ENCODE measurements around the gene MFSD12.

The MFSD12 gene

DNA sequence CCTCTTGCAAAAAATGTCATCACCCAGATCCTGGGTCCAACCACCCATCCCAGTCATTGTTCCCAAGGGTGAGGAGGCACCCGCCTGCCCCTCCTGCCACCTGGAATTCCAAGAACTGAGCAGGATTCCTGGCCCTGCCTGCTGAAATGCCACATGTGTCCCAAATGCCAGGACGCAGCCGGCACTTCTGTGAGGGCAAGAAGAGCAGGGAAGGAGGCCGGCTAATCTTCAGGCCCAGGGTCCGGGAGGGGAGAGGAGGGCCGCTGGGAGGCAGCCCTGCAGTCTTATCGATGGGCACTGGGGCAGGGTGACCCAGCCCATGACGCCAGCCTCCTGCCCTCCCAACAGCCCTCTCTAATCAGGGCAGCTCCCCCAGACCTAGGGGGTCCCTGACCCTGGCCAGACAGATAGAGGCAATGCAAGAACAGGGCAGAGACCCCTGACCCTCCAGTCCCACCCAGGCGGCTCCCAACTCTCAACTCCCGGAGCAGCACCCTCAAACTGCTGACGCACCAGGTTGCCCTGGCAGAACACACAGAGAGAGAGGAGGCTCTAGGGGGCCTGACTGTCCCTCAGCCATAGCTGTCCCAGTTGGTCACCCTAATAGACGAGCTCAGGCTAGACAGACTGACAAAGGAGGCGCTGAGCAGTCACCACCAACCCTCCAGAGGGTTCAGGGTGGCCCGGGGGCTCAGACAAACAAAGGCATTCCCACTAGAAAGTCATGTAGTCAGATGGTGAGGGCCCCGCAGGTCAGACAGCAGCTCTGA, 1.5 kb downstream of the MFSD12 start:
- no peak for DNase-seq (ENCODE audit: low spot score)

DNA sequence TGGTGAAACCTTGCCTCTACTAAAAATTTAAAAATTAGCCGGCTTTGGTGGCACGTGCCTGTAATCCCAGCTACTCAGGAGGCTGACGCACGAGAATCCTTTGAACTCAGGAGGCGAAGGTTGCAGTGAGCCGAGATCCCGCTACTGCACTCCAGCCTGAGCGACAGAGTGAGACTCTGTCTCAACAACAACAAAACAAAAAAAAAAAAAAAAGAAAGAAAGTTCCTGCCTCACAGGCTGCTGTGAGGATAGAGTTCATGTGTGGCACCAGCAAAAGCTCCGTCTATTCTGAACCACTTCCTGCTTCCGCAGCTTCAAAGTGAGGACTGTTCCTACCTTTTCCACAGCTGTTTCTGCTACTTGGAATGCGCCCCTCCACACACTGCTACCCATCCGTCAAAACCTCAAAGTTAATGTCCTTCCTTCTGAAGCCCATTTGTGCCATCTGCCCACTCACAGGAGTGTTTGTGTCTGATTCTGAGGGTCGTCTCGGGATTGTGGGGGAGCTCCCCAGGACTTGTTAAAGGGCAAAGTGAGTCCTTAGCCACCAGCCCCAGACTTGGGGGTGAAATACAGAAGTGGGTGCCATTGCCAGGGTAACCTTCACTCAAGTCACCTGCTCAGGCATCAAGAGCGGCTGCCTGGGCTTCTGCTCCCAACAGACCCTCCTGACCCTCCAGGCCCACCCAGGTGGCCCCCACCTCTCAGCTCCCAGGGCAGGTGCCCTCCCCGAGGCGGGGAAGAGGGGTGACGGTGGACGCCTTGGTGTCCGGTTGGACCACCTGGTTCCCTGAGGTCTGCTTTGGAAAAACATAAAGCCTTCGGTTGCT, 2.9 kb downstream of the MFSD12 start:
- no peak for DNase-seq (ENCODE audit: low spot score)

DNA sequence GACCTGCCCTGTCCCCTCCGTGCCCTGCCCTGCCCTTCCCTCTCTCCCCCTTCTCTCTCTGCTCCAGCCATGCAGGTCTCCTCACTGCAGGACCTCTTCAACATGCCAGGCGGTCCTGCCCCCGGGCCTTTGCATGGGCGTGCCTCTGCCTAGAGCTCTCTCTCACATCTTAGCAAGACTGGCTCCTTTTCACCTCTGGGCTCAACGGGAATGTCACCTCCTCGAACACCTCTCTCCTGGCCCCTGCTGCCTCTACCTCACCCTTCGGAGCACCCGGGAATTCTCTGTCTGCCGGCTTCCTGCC, 5.6 kb downstream of the MFSD12 start:
- DNase-seq (ENCODE audit: low spot score), result no peak

DNA sequence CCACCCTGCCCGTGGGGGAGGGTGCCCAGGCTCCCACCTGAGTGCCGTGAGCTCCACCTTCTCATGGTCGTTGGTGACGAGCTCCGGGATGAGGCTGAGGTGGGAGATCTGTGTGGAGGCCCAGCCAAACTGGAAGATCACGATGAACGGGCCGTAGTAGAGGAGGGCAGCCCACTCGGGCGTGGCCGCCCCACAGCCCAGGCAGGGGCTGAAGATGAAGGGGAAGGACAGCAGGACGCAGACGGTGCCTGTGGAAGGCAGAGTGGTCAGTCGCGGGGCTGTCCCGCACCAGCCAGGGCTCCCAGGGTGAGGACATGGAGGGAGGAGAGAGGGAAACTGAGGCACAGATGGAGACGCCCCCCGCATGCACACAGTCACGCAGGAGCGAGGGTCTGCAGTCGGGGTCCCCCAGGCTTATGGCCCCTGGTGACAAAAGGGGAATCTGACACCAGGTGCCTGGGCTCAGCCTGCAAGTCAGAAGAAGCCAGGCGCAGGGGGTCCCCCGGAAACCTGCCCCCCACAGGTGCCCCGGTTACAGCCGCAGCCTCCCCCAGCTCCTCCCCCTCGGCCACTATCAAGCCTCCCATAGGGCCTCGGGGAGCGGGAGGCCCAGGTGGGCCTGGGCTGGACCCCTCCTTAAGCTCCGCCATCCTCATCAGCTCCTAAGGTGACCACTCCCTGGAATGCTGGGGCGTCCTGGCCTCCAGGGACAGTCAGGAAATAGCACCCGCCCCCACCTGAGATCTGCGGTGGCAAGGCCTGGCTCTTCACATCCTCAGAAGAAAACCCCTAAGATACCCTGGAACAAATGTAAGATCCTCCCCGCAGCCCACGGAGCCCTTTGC, 6.2 kb downstream of the MFSD12 start:
- no peak for DNase-seq (ENCODE audit: low spot score)

DNA sequence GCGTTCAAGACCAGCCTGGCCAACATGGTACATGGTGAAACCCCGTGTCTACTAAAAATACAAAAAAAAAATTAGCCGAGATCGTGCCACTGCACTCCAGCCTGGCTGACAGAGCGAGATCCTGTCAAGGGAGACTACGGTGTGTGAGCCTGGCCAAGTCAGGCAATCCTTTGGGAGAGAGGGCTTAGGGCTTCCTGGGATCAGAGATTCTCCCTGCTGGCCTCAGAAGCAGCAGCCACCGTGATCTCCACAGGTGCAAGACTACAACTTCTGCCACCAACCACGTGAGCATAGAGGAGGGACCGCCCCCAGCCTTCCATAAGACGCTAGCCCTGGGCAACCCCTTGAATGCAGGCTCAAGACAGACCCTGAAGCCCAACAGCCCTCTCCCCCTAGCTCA, 7.6 kb downstream of the MFSD12 start:
- DNase-seq (ENCODE audit: low spot score), result no peak

DNA sequence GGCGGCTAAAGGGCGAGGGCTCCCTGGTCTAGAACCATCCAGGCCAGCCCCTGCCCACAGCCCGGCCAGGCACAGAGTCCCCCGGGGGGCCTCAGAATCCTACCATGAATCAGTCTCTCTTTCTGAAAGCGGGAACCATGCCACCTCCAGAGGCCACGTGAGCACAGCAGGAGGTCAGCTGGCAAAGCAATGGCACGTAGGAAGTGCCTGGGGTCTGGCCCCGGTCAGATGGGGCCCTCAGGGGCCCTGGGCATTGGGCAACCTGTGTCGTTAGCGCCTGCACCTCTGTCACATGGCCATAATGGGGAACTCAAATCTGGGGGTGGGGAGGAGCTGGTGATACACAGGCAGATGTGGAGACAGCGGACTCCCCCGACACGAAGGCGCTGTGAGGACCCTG, 8.8 kb downstream of the MFSD12 start:
- peak; percentile 69 for DNase-seq (ENCODE audit: low spot score)

DNA sequence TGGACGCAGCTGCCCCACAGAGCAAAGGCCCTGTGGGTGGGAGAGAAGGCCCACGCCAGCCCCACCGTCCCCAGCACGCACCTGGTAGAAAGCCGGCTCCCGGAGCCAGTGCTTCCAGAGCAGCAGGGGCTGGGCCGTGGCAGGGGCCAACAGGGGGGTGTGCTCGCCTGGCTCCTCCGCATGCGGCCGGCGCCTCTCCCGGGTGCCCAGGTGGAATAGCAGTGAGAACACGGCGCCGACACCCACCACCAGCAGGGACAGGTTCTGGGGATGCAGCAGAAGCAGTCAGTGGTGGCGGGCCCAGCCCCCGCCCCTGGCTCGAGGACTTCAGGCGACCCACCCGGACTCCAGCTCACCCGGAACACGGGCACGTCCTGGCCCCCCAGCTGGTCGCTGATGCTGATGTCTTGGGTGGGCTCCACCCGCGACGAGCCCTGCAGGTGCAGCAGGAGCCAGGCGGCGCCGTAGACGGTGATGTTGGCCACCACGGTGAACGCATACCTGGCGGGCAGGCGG, 9.6 kb downstream of the MFSD12 start:
- DNase-seq (ENCODE audit: low spot score), result no peak

DNA sequence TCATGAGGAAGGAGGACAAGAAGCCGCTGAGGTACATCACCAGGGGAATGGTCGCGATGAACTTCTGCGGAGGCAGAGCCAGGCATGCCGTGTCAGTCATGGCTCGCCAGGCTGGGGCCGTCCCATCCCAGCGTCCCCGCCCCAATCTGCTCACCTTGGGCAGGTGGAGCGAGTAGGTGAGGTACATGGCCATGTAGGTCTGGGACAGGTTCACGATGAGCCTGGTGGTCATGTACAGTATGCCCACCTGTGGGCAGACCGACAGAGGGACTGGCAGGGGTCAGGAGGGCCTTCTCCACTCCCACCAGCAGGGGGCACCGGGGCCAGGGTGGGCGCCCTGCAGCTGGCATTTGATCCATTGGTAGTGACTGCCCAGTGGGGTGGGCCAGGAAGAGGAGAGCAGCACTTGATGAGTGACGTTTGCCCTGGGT, 10.1 kb downstream of the MFSD12 start:
- no peak for DNase-seq (ENCODE audit: low spot score)

DNA sequence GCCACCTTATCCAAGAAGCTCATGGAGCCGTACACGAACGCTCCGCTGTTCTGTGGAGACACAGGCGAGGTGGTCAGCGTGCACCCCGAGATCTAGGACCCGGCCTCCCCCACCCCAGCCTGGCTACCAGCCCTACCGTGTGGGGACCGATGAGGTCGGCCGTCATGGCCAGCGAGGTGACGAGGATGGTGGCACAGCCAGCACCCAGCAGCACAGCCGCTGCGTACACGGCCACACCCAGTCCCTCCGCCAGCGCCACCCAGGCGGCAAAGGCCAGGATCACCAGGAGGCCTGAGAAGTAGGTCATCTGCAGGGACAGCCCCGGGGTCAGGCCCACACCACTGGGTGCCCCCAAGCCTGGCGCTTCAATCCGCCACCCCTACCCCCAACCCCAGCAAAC, 11.3 kb downstream of the MFSD12 start:
- DNase-seq (ENCODE audit: low spot score), result no peak

DNA sequence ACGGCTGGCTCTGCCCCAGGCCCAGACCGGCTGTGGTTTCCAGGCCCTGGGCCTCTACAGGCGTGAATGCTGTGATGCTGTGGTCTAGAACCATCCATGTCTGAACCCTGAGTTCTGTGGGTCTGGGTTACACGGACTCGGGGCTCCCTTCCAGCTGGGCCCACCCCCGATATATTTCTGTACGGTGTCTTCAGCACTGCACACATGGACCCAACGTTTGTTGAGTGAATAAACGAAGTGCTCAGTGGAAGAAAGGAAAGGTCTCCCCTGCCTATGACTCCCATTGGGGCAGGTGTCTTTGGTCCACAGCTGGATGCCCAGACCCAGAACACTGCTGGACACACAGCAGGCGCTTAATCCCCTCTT, 11.7 kb downstream of the MFSD12 start:
- DNase-seq (ENCODE audit: low spot score), result no peak

DNA sequence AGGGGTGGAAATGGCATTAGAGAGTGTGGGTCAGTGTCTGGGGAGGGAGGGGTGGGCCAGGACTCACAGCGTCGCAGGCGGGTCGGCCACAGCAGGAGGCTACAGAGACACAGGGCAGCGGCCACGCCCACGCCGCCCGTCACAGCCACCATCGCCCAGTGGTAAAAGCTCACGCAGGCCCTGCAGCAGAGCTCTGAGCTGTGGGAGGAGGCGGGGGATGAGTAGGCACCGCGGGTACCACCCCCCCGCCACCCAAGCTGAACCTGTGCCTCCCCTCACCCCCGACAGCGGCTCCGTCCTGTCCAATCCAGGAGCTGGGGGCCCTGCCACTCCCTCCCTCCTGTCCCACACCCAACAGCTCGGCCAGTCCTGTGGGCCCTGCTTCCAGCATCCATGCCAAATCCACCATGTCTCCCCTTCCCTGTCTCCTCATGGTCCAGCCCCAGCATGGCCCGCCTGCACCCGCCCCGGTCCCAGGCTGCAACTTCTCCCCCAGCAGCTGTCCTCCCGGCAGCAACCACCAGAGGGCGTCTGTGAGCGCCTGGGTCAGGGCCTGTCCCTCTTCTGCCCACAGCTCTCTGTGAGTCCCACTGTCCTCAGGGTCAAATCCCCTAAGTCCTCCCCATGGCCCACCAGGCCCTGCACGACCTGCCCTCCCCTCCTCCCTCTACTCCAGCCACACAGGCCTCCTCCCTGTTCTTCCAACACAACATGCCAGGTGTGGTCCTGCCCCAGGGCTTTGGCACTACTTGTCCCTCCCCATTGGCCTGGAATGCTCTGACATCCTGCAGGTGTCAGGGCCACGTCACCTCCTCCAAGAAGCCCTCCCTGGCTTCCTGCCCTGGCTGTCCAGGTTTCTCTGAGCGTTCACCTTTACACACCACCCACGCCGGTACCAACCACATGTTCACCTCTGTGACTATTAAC, 12.4 kb downstream of the MFSD12 start:
- DNase-seq (ENCODE audit: low spot score), result peak; percentile 89

DNA sequence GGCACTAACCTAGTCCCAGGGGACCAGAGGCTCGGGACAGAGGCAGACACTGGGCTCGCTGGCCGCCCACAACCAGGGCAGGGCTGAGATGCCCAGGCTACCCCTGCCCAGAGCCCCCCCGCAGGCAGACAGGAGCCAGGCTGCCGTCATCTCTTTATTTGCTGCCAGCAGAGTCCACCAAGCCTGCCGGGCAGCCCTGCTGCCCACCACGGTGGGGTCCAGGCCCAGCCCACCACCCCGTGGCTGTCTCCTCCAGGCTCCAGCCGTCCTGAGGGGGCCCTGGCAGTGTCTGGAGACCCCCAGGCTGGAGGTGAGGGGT, 13.4 kb downstream of the MFSD12 start:
- no peak for DNase-seq (ENCODE audit: low spot score)

DNA sequence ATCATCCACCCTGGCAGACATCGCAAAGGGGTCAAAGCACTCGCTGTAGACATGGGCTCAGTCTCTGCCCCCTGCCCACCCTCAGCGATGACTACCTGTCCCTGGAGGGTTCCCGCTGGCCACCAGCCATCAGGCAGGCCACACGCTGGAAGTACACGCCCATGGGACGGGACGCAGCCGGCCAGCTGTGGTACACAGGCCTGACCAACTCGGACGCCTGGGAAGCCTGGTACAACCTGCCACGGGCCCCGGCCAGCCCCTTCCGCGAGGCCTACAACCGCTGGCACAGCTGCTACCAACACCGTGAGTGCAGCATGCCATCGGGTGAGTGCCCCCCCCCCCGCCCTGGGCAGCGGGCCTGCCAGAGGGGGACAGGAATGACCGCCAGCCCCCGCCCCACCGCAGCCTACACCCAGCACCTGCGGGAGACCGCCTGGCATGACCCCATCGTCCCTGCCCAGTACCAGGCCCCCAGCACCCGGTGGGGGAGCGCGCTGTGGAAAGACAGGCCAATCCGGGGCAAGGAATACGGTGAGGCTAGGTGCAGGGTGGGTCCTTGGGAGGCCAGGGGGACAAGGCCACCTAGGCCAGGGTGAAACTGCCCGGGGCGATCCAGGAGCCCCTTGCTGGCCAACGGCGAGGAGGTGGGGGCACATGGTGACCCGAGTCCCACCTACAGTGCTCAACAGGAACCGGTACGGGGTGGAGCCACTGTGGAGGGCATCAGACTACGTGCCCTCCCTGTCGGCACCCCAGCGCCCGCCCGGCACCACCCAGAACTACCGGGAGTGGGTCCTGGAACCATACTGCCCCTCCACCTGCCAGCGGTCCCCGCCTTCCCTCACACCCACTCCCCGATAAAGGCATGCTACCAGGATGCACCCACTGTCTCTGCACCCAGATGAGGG, 14.0 kb downstream of the MFSD12 start:
- DNase-seq (ENCODE audit: low spot score), result peak; percentile 73

DNA sequence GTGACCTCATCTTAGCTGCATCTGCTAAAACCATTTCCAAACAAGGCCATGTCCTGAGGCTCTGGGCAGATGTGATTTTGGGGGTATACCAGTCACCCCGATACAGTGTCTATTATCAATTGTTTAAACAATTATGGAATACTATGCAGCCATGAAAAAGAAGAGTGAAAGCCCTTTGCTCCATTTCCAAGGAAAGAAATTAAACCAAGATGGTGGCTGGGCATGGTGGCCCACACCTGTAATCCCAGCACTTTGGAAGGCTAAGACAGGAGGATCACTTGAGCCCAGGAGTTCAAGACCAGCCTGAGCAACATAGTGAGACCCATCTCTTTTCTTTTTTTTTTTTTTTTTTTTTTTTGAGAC, 17.6 kb downstream of the MFSD12 start:
- DNase-seq (ENCODE audit: low spot score), result no peak

DNA sequence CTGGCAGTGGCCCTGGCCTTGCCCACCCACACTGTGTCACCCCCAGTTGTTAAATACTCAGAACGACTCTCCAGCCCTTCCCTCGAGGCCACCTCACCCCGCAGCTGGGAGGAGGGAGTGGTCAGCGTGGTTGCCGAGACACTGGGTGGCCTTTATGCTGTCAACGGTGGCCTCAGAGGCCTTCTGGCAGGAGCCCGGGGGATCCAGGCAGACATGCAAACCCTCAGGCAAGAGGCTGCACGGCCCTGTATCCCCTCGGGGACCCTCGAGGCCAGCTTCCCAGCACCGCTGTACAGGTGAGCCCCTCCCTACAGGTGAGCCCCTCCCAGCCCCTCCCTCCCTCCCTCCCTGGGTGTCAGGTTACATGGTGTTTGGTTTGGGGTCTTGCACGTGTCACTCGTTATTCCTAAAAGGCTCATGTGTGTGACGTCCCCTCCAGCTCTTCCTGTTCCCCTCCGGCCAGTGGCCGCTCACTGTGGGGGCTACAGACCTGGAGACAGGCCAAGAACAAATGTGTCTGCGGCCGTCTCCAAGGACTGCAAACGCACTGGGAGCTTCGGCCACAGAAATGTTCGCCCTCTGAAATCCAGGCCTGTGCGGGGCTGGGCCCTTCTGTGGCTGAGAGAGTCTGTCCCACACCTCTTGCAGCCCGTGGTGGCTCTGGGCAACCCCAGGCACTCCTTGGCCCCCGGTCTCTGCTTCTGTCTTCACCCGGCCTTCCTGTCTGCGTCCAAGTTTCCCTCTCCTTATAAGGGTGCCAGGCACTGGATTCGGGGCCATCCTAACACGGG, 18.2 kb downstream of the MFSD12 start, which contains the start of gene TEKTIP1:
Gene TEKTIP1 (plus strand): TSS at position 210 of the 791 bp plus-strand sequence. CDS start 4 bp downstream, at position 214.
- DNase-seq (ENCODE audit: low spot score), result no peak

DNA sequence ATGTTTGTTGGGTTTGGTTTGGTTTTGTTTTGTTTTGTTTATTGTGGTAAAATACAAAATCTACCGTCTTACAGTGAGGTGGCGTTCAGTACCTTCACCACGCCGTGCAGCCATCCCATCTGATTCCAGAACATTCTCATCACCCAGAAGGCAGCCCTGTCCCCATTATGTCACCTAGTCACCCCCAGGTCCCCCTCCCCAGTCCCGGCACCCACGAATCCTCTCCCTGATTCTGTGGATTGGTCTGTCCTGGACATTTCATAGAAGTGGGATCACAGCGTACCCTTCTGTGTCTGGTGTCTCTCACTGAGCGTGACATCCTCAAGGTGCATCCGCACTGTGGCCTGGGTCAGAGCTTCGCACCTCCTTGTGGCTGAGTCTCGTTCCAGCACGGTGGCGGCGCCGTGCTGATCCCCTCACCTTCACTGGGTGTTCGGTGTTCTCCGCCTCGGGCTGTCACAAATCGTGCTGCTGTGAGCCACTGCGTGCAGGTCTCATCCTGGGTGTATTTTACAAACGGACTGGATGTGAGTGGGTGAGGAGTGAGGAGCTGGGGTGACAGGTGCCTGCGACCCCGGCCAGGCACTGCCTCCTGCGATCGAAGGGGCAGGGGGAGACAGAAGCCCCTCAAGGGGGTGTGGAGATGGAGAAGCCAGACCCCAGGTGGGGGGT, 19.0 kb downstream of the MFSD12 start:
- no peak for DNase-seq (ENCODE audit: low spot score)

DNA sequence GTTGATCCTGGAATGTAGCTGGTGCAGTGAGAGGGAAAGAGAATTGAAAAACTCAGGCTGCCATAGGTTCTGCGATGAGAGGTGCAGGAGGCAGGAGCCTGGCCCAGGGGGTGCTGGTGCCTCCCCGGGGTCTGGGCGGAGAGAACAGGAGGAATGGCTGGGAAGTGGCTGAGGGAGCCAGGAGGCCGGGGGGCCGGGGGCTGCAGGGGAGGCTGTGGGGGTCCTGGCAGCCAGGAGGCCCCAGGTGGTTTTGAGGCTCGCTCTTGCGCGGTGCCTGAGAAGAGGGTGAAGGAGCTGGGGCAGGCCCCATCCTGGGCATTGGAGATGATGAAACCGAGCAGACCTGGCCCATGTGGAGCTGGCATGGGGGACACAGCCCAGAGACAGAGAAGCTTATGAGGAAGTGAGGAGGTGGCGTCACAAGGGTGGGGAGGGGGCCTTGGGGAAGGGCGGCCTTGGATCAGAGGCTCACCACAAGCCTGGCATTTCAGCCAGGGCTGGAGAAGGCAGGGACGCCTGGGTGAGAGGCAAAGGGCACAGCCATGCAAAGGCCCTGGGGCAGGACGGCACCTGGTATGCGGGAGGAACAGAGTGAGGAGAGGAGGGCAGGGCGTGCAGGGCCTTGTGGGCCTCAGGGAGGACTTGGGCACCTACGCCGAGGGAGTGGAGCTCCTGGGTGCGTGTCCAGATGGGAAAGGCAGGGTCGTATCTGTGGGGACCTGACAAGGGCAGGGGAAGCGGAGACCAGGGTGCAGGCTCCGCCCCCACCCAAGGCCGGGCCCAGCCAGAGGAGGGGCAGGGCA, 19.7 kb downstream of the MFSD12 start:
- no peak for DNase-seq (ENCODE audit: low spot score)

DNA sequence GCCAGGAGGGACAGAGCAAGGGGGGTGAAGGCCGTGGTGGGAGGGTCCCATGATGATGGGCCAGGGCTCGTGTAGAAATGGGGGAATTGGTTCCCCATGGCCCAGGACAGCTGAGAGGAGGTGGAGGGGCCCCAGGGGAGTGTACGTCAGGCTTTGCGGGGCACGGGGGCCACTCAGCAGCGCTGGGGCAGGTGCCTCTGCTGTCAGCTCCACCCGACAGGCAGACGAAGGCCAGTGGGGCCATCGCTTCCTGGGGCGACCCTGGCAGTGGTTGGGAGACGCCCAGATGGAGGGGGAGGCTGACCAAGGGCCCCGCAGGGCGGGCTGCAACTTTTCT, 20.3 kb downstream of the MFSD12 start:
- no peak for DNase-seq (ENCODE audit: low spot score)

All from Ammon's horn (tissue), 1 donor.